Measurements from ENCODE around the gene APOH. TPM values are rescaled to one million over a fixed set of nuclear protein-coding genes. Genes with fewer than 3 reads are reported as not detected.

The APOH gene
- total and polyA plus RNA-seq, 2 of the 13 experiments (the other 11 are each of a cell fraction or from before 2014, with no cell fraction given) = 4,846 to 5,748 TPM

GRCh38 chr17:66241839-66242238, 12.6 kb upstream of the APOH start:
- Histone ChIP-seq H3K4me3 (replicated peaks in 1 of 3; ENCODE audit: insufficient read depth in 1 of 3, low read depth in 2 of 3, low read length in 3 of 3) (no peak overlapping the region), H4K20me1 (ENCODE audit: insufficient read depth, low read length) (no peaks in the 10 kb centered on the region), H3K79me2 (ENCODE audit: insufficient read depth, low read length) (no peaks in the 10 kb centered on the region), H2AFZ (ENCODE audit: low read length) (no peak overlapping the region), H3K27ac (ENCODE audit: extremely low read length, insufficient read depth, low read length) (no peak overlapping the region), H3K36me3 (replicated peaks in 1 of 2; ENCODE audit: control insufficient read depth in 1 of 2, insufficient read depth in 2 of 2, low read length in 2 of 2) (no peaks in the 10 kb centered on the region), H3K4me1 (ENCODE audit: insufficient read depth, low read length) (peaks cover 30% of the 10 kb centered on the region), H3K27me3 (ENCODE audit: control insufficient read depth in 1 of 2, insufficient read depth in 2 of 2, low read length in 2 of 2) (no peaks in the 10 kb centered on the region), H3K4me2 (ENCODE audit: low read depth, low read length) (no peak overlapping the region), H3K9ac (ENCODE audit: insufficient read depth, low read depth, low read length) (no peak overlapping the region), H3K9me3 (ENCODE audit: low read length) (no peaks in the 10 kb centered on the region)
- TF ChIP-seq ZFP91 (CRISPR knock-in tag; IDR thresholded peaks at IDR 0.05; ENCODE audit: borderline replicate concordance) = no peak
- no peak for TF ChIP-seq GATA4 (IDR thresholded peaks at IDR 0.05; ENCODE audit: borderline replicate concordance, low read depth)
- TF ChIP-seq POGK (CRISPR knock-in tag; conservative IDR thresholded peaks at IDR 0.05) = no peak
- no peak for TF ChIP-seq KMT2A (CRISPR knock-in tag; IDR thresholded peaks at IDR 0.05)
- no peak for TF ChIP-seq SAFB2 (CRISPR knock-in tag; IDR thresholded peaks at IDR 0.05; ENCODE audit: borderline replicate concordance, low read depth)
- TF ChIP-seq STAG1 (CRISPR knock-in tag; IDR thresholded peaks at IDR 0.05) = no peak
- no peak for TF ChIP-seq ARNT2 (CRISPR knock-in tag; IDR thresholded peaks at IDR 0.05; ENCODE audit: low read depth)
- TF ChIP-seq BATF2 (CRISPR knock-in tag; IDR thresholded peaks at IDR 0.05) = no peak
- no peak for TF ChIP-seq NR2F2 (IDR thresholded peaks at IDR 0.05; ENCODE audit: borderline replicate concordance, low read depth)
- no peak for TF ChIP-seq ARID2 (CRISPR knock-in tag; IDR thresholded peaks at IDR 0.05; ENCODE audit: borderline replicate concordance)
- TF ChIP-seq HOXA7 (CRISPR knock-in tag; IDR thresholded peaks at IDR 0.05) = no peak
- no peak for TF ChIP-seq ZNF737 (CRISPR knock-in tag; IDR thresholded peaks at IDR 0.05; ENCODE audit: borderline replicate concordance)
- DNase-seq (ENCODE audit: low spot score) (no peak), ATAC-seq (no peak), FAIRE-seq (no peak)
- intact Hi-C loops (cut with micrococcal nuclease; ENCODE audit: unreplicated experiment) = no loop called here
- 85% methylated on average over 1 of the region's 1 CpG for WGBS (ENCODE audit: low lambda C conversion rate)
- ChIA-PET POLR2A (interaction anchor here (0.6 kb wide), 1 partner anchor 16 kb away, joined by 3 read pairs; no protein-coding TSS in a partner anchor), CTCF (ENCODE audit: low intra/inter-chr PET ratio, low total read pairs) (no interaction called here)
- in situ Hi-C loops (cut with HindIII; ENCODE audit: extremely low pct_ligation_motif_present, low pct_unique_long_range_greater_than_20kb) = no loop called here
- BruUV-seq (replicated peaks) = no TSS peak

Data from HepG2 (cell line).